HG03439 (cell line): Measurements from ENCODE around the gene BRSK2.
"Not testable (repeated sequence)": the region's sequence is repeated elsewhere in the genome, so short reads cannot be mapped to it uniquely, and the experiment has no call there.

ENCODE experiments used
- ATAC-seq: cut with Tn5 transposase; IDR thresholded peaks from one replicate; pipeline ENCODE4 v1.9.1; 2021; ENCODE audit warnings: mild to moderate bottlenecking, moderate library complexity; ENCODE audit not compliant: unreplicated experiment

Gene BRSK2

GRCh38 chr11:1353383-1354124, 36.2 kb upstream of the BRSK2 start:
- no peak for ATAC-seq

- no peak for ATAC-seq
These were observed 35.4 kb upstream of the BRSK2 start for GRCh38 chr11:1354125-1354938.

- no peak for ATAC-seq
These were observed 33.7 kb upstream of the BRSK2 start for GRCh38 chr11:1356007-1356435.

GRCh38 chr11:1356478-1356960, 33.2 kb upstream of the BRSK2 start:
- no peak for ATAC-seq

GRCh38 chr11:1358286-1358685, 31.4 kb upstream of the BRSK2 start:
- no peak for ATAC-seq

- ATAC-seq, result not testable (repeated sequence)
These were observed 30.8 kb upstream of the BRSK2 start for GRCh38 chr11:1358931-1359330.

- ATAC-seq, result no peak
These were observed 30.2 kb upstream of the BRSK2 start for GRCh38 chr11:1359556-1359955.

- no peak for ATAC-seq
These were observed 29.4 kb upstream of the BRSK2 start for GRCh38 chr11:1360181-1360834.

GRCh38 chr11:1360835-1361357, 28.8 kb upstream of the BRSK2 start:
- no peak for ATAC-seq

GRCh38 chr11:1361882-1362281, 27.9 kb upstream of the BRSK2 start:
- no peak for ATAC-seq

GRCh38 chr11:1367721-1368120, 22.0 kb upstream of the BRSK2 start:
- ATAC-seq, result no peak

- no peak for ATAC-seq
These were observed 21.5 kb upstream of the BRSK2 start for GRCh38 chr11:1368216-1368615.

GRCh38 chr11:1368966-1369365, 20.8 kb upstream of the BRSK2 start:
- no peak for ATAC-seq

- no peak for ATAC-seq
These were observed 20.2 kb upstream of the BRSK2 start for GRCh38 chr11:1369371-1370005.

- ATAC-seq, result no peak
These were observed 19.3 kb upstream of the BRSK2 start for GRCh38 chr11:1370186-1371025.

GRCh38 chr11:1371026-1371325, 18.8 kb upstream of the BRSK2 start:
- ATAC-seq, result no peak

- ATAC-seq, result no peak
These were observed 18.4 kb upstream of the BRSK2 start for GRCh38 chr11:1371377-1371776.

GRCh38 chr11:1371836-1372465, 17.8 kb upstream of the BRSK2 start:
- no peak for ATAC-seq

- ATAC-seq, result no peak
These were observed 17.1 kb upstream of the BRSK2 start for GRCh38 chr11:1372660-1373059.
